ENCODE measurements around the gene KYAT1. TPM values are rescaled to one million over a fixed set of nuclear protein-coding genes. Genes with fewer than 3 reads are reported as not detected.

Gene KYAT1
- total RNA-seq, 1 donor from 2014 or later: 21.7 TPM

- no peak overlapping the region for H3K27ac Mint-ChIP-seq
- H3K9me3 Mint-ChIP-seq: no peaks in the 10 kb centered on the region
- H3K9ac ChIP-seq: no peak overlapping the region
- peaks cover 6% of the 10 kb centered on the region for H3K4me1 Mint-ChIP-seq
- H3K27me3 ChIP-seq: no peaks in the 10 kb centered on the region
- no peaks in the 10 kb centered on the region for H3F3A ChIP-seq (ENCODE audit: low read depth)
- no peaks in the 10 kb centered on the region for H3K9me3 ChIP-seq (ENCODE audit: low read depth)
- H3K27ac ChIP-seq: no peak overlapping the region
- H3K4me2 ChIP-seq: no peak overlapping the region
- no peaks in the 10 kb centered on the region for H3K27me3 Mint-ChIP-seq (ENCODE audit: insufficient read depth, low read depth)
- peaks cover 7% of the 10 kb centered on the region for H3K79me2 ChIP-seq (ENCODE audit: low read depth)
- peaks cover 19% of the 10 kb centered on the region for H3K36me3 Mint-ChIP-seq
- H3K4me3 ChIP-seq: no peak overlapping the region
- DNase-seq (ENCODE audit: low spot score): no peak
- peak overlapping the region; percentile 17 for H3K4me3 Mint-ChIP-seq
- H4K20me1 ChIP-seq (ENCODE audit: low read depth): peaks cover 27% of the 10 kb centered on the region
- H3K36me3 ChIP-seq: no peaks in the 10 kb centered on the region
- peaks cover 7% of the 10 kb centered on the region for H3K4me1 ChIP-seq
- TF ChIP-seq EZH2phosphoT487 (IDR thresholded peaks at IDR 0.05) (no peak), EZH2 (IDR thresholded peaks at IDR 0.05) (no peak)
- TF ChIP-seq, protein P1, sequence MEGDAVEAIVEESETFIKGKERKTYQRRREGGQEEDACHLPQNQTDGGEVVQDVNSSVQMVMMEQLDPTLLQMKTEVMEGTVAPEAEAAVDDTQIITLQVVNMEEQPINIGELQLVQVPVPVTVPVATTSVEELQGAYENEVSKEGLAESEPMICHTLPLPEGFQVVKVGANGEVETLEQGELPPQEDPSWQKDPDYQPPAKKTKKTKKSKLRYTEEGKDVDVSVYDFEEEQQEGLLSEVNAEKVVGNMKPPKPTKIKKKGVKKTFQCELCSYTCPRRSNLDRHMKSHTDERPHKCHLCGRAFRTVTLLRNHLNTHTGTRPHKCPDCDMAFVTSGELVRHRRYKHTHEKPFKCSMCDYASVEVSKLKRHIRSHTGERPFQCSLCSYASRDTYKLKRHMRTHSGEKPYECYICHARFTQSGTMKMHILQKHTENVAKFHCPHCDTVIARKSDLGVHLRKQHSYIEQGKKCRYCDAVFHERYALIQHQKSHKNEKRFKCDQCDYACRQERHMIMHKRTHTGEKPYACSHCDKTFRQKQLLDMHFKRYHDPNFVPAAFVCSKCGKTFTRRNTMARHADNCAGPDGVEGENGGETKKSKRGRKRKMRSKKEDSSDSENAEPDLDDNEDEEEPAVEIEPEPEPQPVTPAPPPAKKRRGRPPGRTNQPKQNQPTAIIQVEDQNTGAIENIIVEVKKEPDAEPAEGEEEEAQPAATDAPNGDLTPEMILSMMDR (IDR thresholded peaks at IDR 0.05): no peak
- no peak overlapping the region for H2AFZ ChIP-seq (replicated peaks)
Observed at GRCh38 chr9:128906741-128907140, 25.0 kb upstream of the KYAT1 start.

- Histone ChIP-seq H3K27ac (no peak overlapping the region), H3K36me3 (no peaks in the 10 kb centered on the region), H3K79me2 (ENCODE audit: low read depth) (peaks cover 15% of the 10 kb centered on the region), H2AFZ (replicated peaks) (no peak overlapping the region), H3K9me3 (ENCODE audit: low read depth) (no peaks in the 10 kb centered on the region), H3K27me3 (no peaks in the 10 kb centered on the region), H4K20me1 (ENCODE audit: low read depth) (peaks cover 19% of the 10 kb centered on the region), H3K9ac (no peak overlapping the region), H3F3A (ENCODE audit: low read depth) (no peaks in the 10 kb centered on the region), H3K4me1 (no peaks in the 10 kb centered on the region), H3K4me3 (no peak overlapping the region), H3K4me2 (no peak overlapping the region)
- Mint-ChIP-seq H3K9me3 (no peaks in the 10 kb centered on the region), H3K27ac (no peak overlapping the region), H3K4me3 (no peak overlapping the region), H3K4me1 (peaks cover under 1% of the 10 kb centered on the region), H3K36me3 (peaks cover 19% of the 10 kb centered on the region), H3K27me3 (ENCODE audit: insufficient read depth, low read depth) (no peaks in the 10 kb centered on the region)
- no peak for TF ChIP-seq EZH2 (IDR thresholded peaks at IDR 0.05)
- no peak for TF ChIP-seq EZH2phosphoT487 (IDR thresholded peaks at IDR 0.05)
- TF ChIP-seq, protein P1 (IDR thresholded peaks at IDR 0.05): no peak
- no peak for DNase-seq (ENCODE audit: low spot score)
Observed at GRCh38 chr9:128905964-128906363, 24.2 kb upstream of the KYAT1 start.

GRCh38 chr9:128903871-128904620 lies 22.3 kb upstream of the KYAT1 start:
- no peak overlapping the region for H3K27ac ChIP-seq
- peaks cover 6% of the 10 kb centered on the region for H4K20me1 ChIP-seq (ENCODE audit: low read depth)
- H3K9ac ChIP-seq: no peak overlapping the region
- no peak overlapping the region for H3K27ac Mint-ChIP-seq
- H3K9me3 ChIP-seq (ENCODE audit: low read depth): no peaks in the 10 kb centered on the region
- H3K4me3 Mint-ChIP-seq: no peak overlapping the region
- no peak for DNase-seq (ENCODE audit: low spot score)
- H3K4me3 ChIP-seq: no peak overlapping the region
- no peak overlapping the region for H2AFZ ChIP-seq (replicated peaks)
- H3K79me2 ChIP-seq (ENCODE audit: low read depth): peaks cover 16% of the 10 kb centered on the region
- peaks cover 15% of the 10 kb centered on the region for H3K36me3 Mint-ChIP-seq
- no peaks in the 10 kb centered on the region for H3F3A ChIP-seq (ENCODE audit: low read depth)
- no peaks in the 10 kb centered on the region for H3K27me3 ChIP-seq
- H3K4me1 ChIP-seq: no peaks in the 10 kb centered on the region
- no peak for TF ChIP-seq EZH2 (IDR thresholded peaks at IDR 0.05)
- TF ChIP-seq, protein P1 (IDR thresholded peaks at IDR 0.05): no peak
- TF ChIP-seq EZH2phosphoT487 (IDR thresholded peaks at IDR 0.05): no peak
- no peak overlapping the region for H3K4me2 ChIP-seq
- H3K27me3 Mint-ChIP-seq (ENCODE audit: insufficient read depth, low read depth): no peaks in the 10 kb centered on the region
- H3K4me1 Mint-ChIP-seq: no peaks in the 10 kb centered on the region
- no peaks in the 10 kb centered on the region for H3K36me3 ChIP-seq
- no peaks in the 10 kb centered on the region for H3K9me3 Mint-ChIP-seq
